GM15510 (cell line): ENCODE data around the gene C14orf119.

Experiments used
- POLR2A ChIP-seq: IDR thresholded peaks from 3 replicates; pipeline ENCODE4 v1.6.1; 2011; ENCODE audit warnings: borderline replicate concordance; ENCODE audit not compliant: insufficient read length; ENCODE audit errors: extremely low read depth

C14orf119 gene

DNA sequence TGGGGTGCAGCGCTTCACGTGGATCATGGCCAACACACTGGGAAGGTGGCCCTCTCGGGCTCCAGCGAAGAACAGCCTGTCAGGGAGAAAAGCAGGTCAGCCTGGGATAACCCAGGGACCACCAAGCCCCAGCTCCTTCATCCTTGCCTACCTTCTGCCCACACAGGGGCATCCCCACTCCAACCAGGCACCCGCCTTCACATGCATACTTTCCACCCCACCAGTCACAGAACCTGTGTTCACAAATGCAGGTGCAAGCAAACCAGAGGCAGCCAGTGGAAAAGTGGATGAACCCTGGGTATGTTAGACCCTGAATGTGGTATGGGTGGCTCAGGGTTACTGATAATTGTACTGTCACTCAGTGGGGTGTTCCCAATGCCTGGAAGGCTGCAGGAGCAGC, 36.2 kb downstream of the C14orf119 start:
- no peak for TF ChIP-seq POLR2A

DNA sequence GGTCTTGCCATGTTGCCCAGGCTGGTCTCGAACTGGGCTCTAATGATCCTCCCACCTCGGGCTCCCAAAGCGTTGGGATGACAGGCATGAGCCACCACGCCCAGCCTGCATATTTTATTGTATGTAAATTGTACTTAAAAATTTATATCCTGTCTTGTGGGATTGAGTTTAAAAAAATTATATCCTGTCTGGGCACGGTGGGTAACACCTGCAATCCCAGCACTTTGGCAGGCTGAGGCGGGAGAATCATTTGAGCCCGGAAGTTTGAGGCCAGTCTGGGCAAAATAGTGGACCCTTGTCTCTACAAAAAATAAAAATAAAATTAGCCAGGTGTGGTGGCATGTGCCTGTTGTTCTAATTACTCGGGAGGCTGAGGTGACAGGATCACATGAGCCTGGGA, 37.7 kb downstream of the C14orf119 start:
- TF ChIP-seq POLR2A: no peak

DNA sequence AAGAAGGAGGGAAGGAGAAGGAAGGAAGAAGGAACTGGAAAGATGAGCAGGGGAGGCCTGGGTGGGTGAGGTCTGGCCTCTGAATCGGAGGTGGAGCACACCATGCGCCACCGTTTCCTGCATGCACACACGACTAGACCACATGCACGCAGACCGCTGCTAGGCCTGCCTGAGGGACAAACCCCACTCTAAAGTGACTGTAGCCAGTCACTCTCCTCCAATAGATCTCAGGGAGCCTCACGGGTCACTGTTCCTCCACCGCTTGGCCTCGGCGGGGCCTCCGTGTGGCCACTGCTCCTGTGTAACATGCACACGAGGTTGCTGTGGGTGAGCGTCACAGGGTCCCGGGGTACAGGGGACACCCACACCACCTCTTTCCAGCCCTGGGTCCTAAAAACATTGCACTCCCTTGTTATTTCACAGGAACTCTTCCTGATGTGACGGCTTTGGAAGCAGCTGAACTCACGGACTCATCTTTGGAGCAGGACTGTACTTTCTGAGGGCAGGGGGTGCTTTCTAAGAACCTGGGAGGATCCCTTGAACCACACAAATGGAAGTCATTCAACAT, 41.3 kb downstream of the C14orf119 start:
- TF ChIP-seq POLR2A: no peak

DNA sequence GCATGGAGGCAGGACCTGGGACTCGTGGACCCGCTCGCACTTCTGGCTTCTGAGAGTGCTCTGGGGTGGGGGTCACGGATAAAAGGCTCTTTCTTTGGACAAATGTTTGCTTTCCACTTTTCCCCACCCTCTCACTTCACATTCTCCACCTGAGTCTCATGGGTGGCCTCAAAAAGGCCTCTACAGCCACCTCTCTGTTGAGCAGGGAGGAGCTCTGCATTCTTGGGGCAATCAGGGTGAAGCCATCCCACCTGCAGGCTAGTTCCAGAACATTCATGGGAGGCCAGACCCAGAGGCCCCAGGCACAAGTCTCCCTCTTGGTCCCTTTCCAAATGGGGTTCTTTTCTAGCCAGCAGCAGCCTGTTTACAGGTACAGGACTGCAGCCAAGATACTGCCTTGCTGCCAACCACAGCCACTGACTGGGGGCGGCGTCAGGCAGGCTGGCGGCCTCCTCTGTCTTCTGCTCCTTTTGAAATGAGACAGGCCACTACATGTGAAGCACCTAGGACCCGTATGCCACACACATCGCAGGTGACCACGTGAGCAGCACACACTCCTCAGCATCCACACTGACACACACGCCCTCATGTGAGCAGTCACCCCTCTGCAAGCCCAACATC, 42.0 kb downstream of the C14orf119 start:
- no peak for TF ChIP-seq POLR2A

DNA sequence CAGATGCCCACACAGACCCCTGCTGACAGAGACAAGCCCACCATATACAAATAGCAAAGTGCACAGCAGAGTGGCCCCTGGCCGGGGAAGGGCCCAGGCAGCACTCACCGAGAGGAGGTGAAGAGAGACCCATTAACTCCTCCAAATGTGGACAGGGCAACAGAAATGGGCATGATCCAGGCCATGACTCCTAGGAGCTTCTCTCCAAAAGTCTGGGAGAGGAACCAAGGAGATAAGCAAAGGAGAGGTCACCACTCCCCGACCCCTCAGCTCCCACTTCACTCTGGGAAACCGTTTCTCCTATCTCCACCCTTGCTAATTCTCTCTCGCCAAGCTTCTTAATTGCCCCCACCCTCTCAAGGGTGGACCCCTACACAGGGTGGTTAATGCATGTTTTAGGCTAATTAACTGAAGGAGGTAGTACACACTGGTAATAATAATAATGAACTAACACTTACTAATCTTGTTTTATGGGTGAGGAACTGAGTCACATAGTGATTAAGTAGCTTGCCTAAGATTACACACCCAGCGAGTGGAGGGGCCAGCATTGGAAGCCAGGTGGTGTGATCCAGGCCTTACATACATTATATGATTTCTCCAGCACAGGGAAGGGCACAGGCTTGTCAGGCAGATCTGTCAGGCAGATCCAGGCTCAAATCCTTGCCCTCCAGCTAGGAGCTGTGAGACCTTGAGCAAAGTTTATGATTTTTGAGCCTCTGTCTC, 42.7 kb downstream of the C14orf119 start:
- TF ChIP-seq POLR2A: no peak

DNA sequence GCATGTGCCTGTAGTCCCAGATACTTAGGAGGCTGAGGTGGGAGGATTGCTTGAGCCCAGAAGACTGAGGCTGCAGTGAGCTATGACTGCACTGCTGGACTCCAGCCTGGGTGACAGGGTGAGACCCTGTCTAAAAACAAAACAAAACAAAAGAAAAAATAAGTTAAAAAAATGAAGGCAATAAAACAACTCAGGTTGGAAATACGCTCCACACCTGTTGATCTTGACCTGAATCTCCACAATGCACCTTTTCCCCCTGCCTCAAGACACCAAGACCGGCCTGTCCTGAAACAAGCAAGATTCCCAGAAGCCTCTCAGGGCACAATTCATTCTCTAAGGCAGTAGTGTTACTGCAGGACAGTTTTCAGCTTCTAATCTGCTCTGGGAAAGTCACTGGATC, 44.6 kb downstream of the C14orf119 start:
- no peak for TF ChIP-seq POLR2A

DNA sequence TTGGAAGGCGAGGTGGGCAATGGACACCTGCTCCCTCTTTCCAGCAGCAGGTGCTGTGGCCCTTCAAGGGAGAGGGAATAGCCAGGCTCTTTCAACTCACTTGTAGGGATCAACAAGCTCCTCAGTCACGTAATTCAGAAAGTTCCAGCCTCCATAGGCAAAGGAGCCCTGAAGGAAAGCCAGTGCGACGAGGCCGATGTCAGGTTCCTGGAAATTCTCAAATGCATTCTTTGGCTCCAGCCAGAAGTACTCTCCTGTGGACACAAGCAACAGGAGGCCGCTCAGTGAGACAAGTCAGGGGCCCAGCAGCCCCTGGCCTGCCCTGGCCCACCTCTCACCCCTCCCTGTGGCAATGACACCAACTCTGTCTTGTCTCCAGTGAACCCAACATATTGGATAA, 45.1 kb downstream of the C14orf119 start:
- no peak for TF ChIP-seq POLR2A

DNA sequence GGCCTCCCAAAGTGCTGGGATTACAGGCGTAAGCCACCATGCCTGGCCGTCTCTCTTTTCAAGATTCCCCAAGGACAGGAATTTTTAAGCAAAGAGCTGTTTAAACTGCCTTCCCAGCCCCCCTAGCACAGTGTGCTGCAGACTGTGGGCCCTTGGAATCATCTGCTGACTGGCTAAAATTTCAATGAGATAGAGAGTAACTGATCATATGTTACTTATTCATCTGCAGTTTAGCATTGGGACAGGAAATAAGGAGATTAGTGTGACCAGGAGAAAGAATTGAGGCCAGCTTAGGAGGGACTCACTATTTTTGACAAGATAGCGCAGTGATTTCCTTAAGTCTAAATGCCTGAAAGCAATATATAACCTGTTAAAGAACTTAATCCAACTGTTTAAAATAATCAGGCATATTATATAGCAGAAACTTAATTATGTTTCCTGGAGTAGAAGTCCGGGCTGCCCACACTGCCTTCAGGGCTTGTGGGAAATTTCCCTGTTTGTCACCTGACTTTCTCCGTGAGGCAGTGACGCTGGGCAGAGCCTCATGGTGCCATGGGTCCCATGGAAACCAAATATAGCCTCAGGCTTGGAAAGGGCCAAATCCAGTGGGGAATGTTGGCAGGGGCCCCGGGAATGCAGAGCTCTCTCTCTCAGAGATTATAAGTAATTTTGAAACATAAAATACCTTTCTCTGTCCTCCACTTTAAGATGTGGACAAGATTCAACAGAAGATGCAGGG, 46.6 kb downstream of the C14orf119 start:
- TF ChIP-seq POLR2A: no peak

DNA sequence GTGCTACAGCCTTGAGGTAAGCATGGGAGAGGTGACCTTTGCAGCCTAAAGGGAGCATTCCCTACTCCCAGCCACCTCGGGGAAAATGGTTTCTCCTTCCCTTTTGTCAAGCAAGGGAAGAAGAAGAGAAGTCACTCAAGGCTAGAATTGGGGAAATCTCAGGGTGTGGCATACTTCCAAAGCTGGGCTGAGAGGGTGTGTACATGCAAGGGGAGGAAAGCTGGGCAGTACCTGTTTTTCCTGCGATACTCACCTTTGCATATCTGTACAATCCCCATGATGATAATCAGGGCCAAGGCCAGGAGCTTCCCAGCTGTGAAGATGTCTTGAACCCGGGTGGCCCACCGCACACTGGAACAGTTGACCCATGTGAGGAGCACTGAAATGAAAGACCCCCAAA, 47.5 kb downstream of the C14orf119 start:
- TF ChIP-seq POLR2A: no peak

DNA sequence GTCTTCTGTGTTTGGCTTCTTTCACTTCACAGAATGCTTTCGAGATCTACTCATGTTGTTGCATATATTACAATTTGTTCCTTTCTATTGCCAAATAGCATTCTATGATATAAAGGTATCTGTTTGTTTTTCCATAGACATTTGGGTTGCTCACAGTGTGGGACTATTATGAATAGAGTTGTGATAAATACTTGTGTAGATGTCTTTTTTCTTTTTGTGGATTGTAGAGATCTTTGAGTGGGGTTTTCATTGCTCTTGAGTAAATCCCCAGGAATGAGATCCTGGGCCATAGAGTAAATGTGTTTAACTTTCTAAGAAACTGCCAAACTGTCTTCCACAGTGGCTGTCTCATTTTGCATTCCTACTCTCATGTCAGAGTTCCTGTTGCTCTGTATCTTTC, 48.6 kb downstream of the C14orf119 start:
- TF ChIP-seq POLR2A: no peak

DNA sequence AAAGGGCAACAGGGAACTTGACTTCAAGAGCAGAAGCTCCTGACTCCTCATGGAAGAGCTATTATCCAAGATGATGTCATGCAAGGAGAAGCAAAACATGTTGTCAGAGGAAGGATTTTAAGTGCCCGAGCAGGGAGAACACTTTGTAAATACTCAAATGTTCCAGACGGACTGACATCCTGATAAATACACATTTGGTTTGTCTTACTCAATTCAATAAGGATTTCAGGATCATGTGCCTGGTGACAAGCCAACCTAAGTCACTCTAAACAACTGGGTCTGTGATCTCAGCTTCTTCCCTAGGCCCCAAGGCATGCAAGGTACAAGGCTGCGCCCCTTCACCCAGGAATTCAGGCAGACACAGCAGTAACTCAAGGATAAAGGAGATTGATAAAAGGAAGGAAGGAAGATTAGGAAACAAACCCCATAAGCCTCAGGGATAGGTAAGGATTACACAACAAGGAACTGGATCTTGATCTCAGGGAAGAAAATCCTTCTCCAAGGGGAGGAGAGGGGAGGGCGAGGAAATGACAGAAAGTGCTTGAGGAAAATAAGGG, 50.6 kb downstream of the C14orf119 start:
- TF ChIP-seq POLR2A: no peak

DNA sequence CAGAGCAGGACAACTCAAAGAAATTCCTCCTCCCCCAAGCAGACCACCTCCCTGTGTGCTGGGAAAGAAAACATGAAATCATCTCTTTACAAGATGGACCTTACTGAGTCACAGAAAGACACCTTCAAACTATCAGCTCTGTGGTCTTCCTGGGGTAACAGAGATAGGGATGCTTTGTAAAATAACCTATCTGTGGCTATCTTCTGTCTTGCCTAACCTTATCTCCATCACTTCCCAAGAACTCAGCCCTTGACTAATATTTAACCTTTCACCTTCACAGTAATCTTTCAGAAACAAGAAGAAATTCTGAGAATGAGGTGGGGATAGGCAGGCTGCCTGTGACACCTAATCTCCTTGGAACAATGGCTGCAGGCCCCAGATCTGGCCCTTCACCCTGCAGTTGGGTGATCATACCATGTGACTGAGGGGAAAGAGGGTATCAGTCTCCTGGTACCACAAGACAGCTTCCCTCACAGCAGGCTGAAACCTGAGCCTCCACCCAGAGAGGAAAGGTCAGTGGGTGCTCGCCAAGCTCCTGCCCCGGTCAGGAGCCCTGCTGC, 51.1 kb downstream of the C14orf119 start:
- no peak for TF ChIP-seq POLR2A

DNA sequence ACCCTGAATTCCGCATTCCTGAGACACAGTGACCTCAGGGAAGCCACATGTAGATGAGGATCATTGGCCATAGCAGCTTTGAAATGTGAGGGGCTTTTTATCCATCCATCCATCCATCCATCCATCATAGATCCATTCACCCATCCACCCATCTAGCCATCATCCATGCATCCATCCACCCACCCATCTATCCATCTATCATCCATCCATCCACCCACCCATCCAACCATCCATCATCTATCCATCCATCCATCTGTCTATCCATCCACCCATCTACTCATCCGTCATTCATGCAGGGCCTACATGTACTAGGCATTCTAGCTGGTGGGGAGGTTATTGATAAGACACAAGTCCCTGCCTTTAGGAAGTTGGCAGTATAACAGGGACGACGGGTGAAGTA, 51.7 kb downstream of the C14orf119 start:
- no peak for TF ChIP-seq POLR2A

DNA sequence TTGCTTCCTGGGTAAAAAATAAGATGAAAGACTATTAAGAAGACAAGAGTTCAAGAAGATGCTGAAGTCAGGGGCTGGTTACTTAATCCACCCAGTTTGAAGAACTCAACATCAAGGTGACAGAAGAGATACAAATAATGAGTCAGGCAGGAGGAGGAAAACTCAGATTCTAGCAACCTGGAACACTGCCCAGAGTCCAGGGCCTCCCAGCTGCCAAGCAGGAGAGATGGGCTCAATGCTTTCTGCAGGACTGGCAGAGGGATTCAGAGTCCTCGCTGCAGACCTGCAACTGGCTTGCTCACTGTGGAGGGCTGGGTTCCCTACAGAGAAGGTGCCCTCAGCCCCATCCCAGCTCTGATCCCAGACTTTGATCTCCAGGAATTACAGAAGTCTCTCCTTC, 52.4 kb downstream of the C14orf119 start:
- TF ChIP-seq POLR2A: no peak
